ENCODE results near the gene SNHG17. TPM values are rescaled to one million over a fixed set of nuclear protein-coding genes. Genes with fewer than 3 reads are reported as not detected.
A peak's percentile ranks its signal among the peaks of the same experiment; 100 is the strongest.
"Not testable (repeated sequence)": the region's sequence is repeated elsewhere in the genome, so short reads cannot be mapped to it uniquely, and the experiment has no call there.

The SNHG17 gene
- total RNA-seq, result 10 to 100 TPM; 55.4 to 55.6 TPM

DNA sequence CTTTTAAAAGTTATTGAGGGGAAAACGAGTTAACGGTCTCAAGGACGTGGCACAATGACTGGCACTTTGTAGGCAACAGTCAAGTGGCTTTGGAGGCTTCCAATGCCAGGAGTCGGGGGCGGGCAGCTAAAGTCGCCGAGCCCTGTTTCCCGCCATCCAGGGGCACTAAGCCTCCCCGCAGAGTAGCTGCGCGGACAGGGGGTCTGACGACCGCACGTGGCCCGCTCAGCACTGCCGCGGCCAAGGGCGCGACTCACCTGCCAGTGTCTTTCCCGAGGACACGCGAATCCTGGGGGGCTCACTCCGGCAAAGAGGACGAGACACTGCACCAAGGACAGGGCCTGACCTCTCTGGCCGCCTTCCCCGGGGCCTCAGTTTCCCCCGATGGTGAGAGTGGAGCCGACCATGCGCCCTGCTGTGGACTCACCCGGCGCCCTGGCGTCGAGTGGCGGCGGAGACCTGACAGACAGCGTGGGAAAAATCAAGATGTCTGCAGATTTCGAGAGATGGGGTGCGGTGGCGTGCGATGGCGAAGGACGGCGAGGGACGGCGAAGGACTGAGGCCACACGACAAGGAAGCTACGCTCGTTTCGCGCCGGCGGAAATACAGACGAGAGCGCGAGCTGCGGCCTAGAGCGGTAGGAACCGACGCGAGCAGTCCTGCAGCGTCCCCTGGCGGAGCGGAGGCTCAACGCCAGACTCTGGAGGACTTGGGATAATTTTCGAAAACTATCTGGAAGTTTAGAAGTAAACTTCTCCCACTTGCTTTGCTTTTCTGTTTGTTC lies at the start of gene SNHG17:
TSS of gene SNHG17 (minus strand) at position 559 of the 785 bp plus-strand sequence.
- peak; percentile 92 for DNase-seq
- peak within 1 kb of the TSS; percentile 97 for H3K27ac Mint-ChIP-seq
- CTCF ChIA-PET, result interaction anchor here (0.8 to 5.6 kb wide), 16 partner anchors 9 to 243 kb away, joined by 3 to 141 read pairs (median 4); partner anchors contain the start of gene RALGAPB
- intact Hi-C loops (cut with micrococcal nuclease), result loop anchor here (1.0 kb wide), 2 partner anchors 11 to 37 kb away; partner anchors contain the start of gene RALGAPB
- no peaks in the 10 kb centered on the region for H3K9me3 Mint-ChIP-seq
- peaks cover 34% of the 10 kb centered on the region for H3K4me1 Mint-ChIP-seq (ENCODE audit: low read depth)
- POLR2A ChIA-PET, result interaction anchor here (0.6 to 4.1 kb wide), 8 partner anchors 10 to 408 kb away, joined by 3 to 100 read pairs (median 6); partner anchors contain the start of genes RALGAPB, RPRD1B and TTI1
- peaks cover 44% of the 10 kb centered on the region for H3K36me3 Mint-ChIP-seq
- peaks cover 6% of the 10 kb centered on the region for H3K27me3 Mint-ChIP-seq
- peak within 1 kb of the TSS; percentile 97 for H3K4me3 Mint-ChIP-seq

DNA sequence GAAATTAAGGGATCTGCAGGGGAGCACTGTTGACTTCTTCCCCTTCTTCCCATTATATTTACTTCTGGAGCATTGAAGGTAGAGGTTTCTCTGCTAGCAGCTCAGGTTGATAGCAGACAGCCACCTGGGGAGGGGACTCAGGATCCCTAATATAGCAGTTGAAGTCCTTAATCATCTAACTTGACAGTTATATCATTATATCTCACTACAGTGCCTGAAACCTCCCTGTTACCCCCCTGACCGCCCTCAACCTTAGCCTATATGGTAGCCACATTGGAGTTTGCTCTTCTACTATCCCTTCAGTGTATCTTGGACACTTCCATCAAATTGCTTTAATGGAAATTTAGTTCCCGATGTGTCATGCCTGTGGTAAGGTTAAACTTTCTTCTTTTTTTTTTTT lies 44.5 kb upstream of the SNHG17 start:
- Mint-ChIP-seq H3K4me1 (ENCODE audit: low read depth) (peaks cover 36% of the 10 kb centered on the region), H3K27me3 (no peaks in the 10 kb centered on the region), H3K4me3 (no peak overlapping the region), H3K27ac (no peak overlapping the region), H3K9me3 (no peaks in the 10 kb centered on the region), H3K36me3 (peaks cover 6% of the 10 kb centered on the region)
- no peak for DNase-seq
- ChIA-PET CTCF (interaction anchor here (1.1 kb wide), 1 partner anchor 33 kb away, joined by 4 read pairs; no protein-coding TSS in a partner anchor), POLR2A (no interaction called here)
- intact Hi-C loops (cut with micrococcal nuclease), result no loop called here

DNA sequence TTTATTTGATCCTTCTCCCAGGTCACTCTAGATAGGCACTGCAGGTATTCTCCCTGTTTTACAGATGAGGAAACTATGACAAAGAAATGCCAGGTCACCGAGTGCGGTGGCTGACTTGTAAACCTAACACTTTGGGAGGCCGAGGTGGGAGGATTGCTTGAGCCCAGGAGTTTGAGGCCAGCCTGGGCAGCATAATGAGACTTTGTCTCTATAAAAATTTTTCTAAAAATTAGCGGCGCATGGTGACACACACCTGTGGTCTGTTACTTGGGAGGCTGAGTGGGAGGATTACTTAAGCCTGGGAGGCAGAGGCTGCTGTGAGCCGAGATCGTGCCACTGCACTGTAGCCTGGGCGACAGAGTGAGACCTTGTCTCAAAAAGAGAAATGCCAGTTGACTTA lies 42.6 kb upstream of the SNHG17 start:
- CTCF ChIA-PET, result no interaction called here
- H3K36me3 Mint-ChIP-seq, result peaks cover 6% of the 10 kb centered on the region

DNA sequence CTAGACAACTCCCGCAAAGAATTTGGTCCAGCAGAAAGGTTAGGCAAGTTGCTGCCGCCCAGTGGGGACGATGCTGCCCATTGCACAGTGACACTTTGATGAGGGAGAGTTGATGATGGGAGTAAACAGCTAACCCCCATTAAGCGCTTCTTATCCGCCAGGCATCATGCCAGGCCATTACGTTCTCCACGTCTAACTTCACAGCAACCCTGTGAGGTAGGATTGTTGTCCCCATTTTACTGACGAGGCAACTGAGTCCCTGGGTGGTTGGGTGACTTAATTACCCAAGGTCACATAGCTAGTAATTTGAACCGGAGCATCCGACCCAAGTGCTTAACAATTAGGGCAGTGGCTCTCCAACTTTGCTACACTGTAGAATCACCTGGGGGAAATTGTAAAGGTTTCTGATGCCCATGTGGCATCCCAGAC lies 38.3 kb upstream of the SNHG17 start:
- Mint-ChIP-seq H3K4me1 (ENCODE audit: low read depth) (peaks cover 50% of the 10 kb centered on the region), H3K9me3 (no peaks in the 10 kb centered on the region), H3K36me3 (no peaks in the 10 kb centered on the region), H3K27me3 (no peaks in the 10 kb centered on the region), H3K4me3 (peak overlapping the region; percentile 84), H3K27ac (no peak overlapping the region)
- no peak for DNase-seq
- ChIA-PET POLR2A (interaction anchor here (1.0 to 2.1 kb wide), 3 partner anchors 27 to 61 kb away, joined by 3 to 13 read pairs (median 13); partner anchors contain the start of gene SNHG17), CTCF (interaction anchor here (0.7 to 7.1 kb wide), 8 partner anchors 13 to 117 kb away, joined by 3 to 68 read pairs (median 6); partner anchors contain the start of gene SNHG17)
- intact Hi-C loops (cut with micrococcal nuclease), result no loop called here

More for the DNA sequence above, 42.6 kb upstream of the SNHG17 start:
- intact Hi-C loops (cut with micrococcal nuclease), result no loop called here
- H3K27ac Mint-ChIP-seq, result no peak overlapping the region
- POLR2A ChIA-PET, result no interaction called here
- no peaks in the 10 kb centered on the region for H3K9me3 Mint-ChIP-seq
- H3K4me1 Mint-ChIP-seq (ENCODE audit: low read depth), result peaks cover 50% of the 10 kb centered on the region
- DNase-seq, result no peak
- H3K4me3 Mint-ChIP-seq, result no peak overlapping the region
- H3K27me3 Mint-ChIP-seq, result no peaks in the 10 kb centered on the region

DNA sequence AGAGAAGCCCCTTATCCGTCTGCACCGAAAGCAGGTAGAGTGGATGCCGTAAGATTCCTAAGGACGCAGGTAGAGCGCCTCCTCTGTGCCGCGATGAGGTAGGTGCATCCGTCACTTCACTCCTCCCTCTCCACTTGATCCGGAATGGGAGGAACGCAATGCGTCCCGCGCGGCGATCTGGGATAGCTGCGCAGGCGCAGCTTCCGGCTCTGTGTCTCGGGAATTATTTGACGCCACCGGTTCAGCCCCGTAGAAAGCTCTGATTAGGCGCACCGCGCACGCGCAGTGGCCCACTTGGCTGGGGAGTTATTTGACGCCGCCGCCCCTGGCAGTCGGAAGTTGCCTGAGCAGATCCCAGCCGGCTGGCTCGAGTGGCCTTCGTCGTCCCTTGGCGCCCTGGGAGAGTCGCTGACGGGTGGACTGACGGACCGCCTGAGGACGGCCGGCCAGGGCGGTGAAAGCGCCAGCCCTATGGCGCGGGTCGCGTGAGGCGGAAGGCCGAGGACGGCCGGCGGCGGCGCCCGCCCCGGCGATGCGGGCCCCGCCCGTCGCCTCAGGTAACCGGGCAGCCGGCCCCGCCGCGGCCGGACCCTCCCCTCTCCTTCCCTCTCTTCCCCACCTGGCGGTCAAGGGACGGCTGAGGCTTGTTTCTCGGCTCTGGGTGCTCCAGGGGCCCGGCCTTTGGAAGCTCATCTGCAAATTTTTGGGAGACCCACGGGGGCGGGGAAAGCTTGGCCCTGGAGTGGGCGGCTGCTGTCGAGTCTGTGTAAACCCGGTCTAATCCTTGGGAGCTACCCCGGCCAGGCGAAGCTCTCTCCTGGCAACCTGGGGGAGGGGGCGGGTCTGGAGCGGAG lies 37.6 kb upstream of the SNHG17 start, which contains the start of gene RALGAPB:
TSS of gene RALGAPB (plus strand) at position 331 of the 854 bp plus-strand sequence. CDS start 15,590 bp downstream, outside the sequence.
- intact Hi-C loops (cut with micrococcal nuclease), result loop anchor here (1.0 kb wide), 4 partner anchors 26 to 454 kb away; partner anchors contain the start of genes FAM83D, RPRD1B, SNHG17 and TTI1
- H3K36me3 Mint-ChIP-seq, result no peaks in the 10 kb centered on the region
- H3K4me3 Mint-ChIP-seq, result peak within 1 kb of the TSS; percentile 84
- no peaks in the 10 kb centered on the region for H3K27me3 Mint-ChIP-seq
- peak; percentile 99 for DNase-seq
- peak within 1 kb of the TSS; percentile 84 for H3K27ac Mint-ChIP-seq
- no peaks in the 10 kb centered on the region for H3K9me3 Mint-ChIP-seq
- CTCF ChIA-PET, result interaction anchor here (0.6 to 7.1 kb wide), 15 partner anchors 10 to 429 kb away, joined by 3 to 68 read pairs (median 3); partner anchors contain the start of gene SNHG17
- POLR2A ChIA-PET, result interaction anchor here (1.0 to 2.1 kb wide), 4 partner anchors 25 to 62 kb away, joined by 3 to 13 read pairs (median 8); partner anchors contain the start of gene SNHG17
- peaks cover 46% of the 10 kb centered on the region for H3K4me1 Mint-ChIP-seq (ENCODE audit: low read depth)

DNA sequence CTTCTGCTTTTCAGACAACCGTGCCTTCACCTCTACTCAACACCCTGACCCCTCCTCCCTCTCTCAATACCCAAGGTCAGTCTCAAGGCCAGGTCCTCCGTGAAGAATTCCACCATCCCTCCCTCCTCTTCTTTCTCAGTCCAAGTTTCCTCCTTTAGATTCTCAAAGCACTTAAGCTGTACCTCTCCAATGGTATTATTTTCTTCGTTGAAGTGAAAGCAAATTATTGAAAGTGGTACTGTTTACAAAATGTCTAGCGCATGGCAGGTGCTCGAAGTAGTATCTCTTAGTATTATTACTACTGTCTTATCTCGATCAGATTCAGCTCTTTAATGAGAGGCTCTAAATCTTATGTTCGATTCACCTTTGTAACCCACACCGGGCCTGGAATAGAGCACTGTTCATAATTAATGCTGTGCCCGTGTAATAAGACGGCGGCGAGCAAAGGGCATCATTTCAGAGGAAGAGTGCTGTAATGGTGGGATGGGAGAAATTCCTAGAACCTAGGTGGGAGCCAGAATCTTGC lies 36.9 kb upstream of the SNHG17 start:
- POLR2A ChIA-PET, result interaction anchor here (1.5 to 2.1 kb wide), 3 partner anchors 25 to 37 kb away, joined by 4 to 13 read pairs (median 13); partner anchors contain the start of gene SNHG17
- Mint-ChIP-seq H3K4me1 (ENCODE audit: low read depth) (peaks cover 39% of the 10 kb centered on the region), H3K36me3 (no peaks in the 10 kb centered on the region), H3K4me3 (peak overlapping the region; percentile 84), H3K27me3 (no peaks in the 10 kb centered on the region), H3K27ac (peak overlapping the region; percentile 84), H3K9me3 (no peaks in the 10 kb centered on the region)
- intact Hi-C loops (cut with micrococcal nuclease), result loop anchor here (1.0 kb wide), 4 partner anchors 26 to 454 kb away; partner anchors contain the start of genes FAM83D, RPRD1B, SNHG17 and TTI1
- CTCF ChIA-PET, result interaction anchor here (0.8 to 7.1 kb wide), 12 partner anchors 9 to 430 kb away, joined by 3 to 68 read pairs (median 4); partner anchors contain the start of gene SNHG17
- no peak for DNase-seq

DNA sequence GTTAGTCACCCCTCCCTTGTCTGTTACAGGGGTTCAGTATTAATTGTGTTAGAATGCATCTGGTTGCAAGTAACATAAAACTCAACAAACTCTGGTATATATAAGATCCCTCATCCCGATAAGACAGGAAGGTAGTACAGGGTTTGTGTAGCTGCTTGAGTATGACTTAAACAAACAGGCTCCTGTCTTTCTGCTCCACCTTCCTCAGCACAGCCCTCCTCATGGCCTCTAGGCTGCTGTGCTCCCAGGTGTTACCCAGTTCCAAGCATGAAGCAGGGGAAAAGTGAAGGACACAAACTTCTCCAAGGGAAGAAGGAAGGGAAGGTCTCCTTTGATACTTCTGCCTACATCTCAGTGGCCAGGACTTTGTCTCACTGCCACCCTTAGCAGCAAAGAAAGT lies 36.1 kb upstream of the SNHG17 start:
- Mint-ChIP-seq H3K27ac (no peak overlapping the region), H3K4me3 (no peak overlapping the region), H3K27me3 (no peaks in the 10 kb centered on the region), H3K36me3 (no peaks in the 10 kb centered on the region), H3K4me1 (ENCODE audit: low read depth) (peaks cover 36% of the 10 kb centered on the region), H3K9me3 (no peaks in the 10 kb centered on the region)
- CTCF ChIA-PET, result interaction anchor here (3.4 to 7.1 kb wide), 2 partner anchors 24 to 37 kb away, joined by 38 to 68 read pairs; partner anchors contain the start of gene SNHG17
- POLR2A ChIA-PET, result interaction anchor here (1.0 kb wide), 1 partner anchor 36 kb away, joined by 3 read pairs; the partner anchor contains the start of gene SNHG17
- intact Hi-C loops (cut with micrococcal nuclease), result no loop called here
- no peak for DNase-seq

DNA sequence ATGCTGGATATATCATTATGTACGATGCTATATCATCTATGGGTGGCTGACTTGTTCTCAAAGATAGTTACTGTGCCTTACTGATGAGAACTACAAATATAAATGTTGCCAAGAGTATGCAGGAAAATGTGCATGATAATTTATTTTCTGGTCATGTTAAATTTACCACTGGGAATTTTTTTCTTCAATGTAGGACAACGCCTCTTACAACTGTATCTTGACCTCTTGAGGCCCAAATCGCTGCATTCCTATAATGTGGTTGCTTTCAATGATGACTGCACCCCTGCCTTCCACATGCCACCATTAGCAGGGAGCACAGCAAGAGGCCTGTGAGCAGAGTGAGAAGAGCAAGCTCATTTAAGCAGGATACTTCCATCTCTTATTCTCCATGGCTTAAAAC lies 31.9 kb upstream of the SNHG17 start:
- H3K4me1 Mint-ChIP-seq (ENCODE audit: low read depth), result peaks cover 4% of the 10 kb centered on the region
- POLR2A ChIA-PET, result no interaction called here
- CTCF ChIA-PET, result interaction anchor here (1.5 kb wide), 1 partner anchor 22 kb away, joined by 3 read pairs; no protein-coding TSS in a partner anchor

DNA sequence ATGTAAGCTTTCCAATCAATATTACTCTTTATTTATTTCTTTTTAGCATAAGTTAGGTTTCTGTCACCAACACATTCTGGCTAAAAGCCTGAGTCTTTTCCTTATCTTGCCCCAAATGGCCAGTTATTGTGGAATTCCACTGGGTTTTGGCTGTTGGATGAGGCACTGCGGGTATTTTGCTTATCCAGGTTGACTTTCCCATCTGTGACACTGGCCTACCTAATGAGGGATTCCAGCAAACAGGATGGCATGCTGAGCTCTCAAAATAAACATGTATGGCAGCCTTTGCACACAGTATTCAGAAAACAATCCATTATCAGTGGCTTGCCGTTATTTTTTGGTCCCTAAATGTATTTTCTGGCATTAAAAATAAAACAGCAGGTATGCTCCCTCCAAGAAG lies 31.0 kb upstream of the SNHG17 start:
- ChIA-PET CTCF (no interaction called here), POLR2A (no interaction called here)
- intact Hi-C loops (cut with micrococcal nuclease), result no loop called here
- Mint-ChIP-seq H3K9me3 (no peaks in the 10 kb centered on the region), H3K4me3 (no peak overlapping the region), H3K4me1 (ENCODE audit: low read depth) (no peaks in the 10 kb centered on the region), H3K27me3 (no peaks in the 10 kb centered on the region), H3K27ac (no peak overlapping the region), H3K36me3 (no peaks in the 10 kb centered on the region)
- DNase-seq, result no peak

More for the DNA sequence above, 31.9 kb upstream of the SNHG17 start:
- Mint-ChIP-seq H3K9me3 (no peaks in the 10 kb centered on the region), H3K27ac (no peak overlapping the region), H3K36me3 (no peaks in the 10 kb centered on the region), H3K27me3 (no peaks in the 10 kb centered on the region), H3K4me3 (no peak overlapping the region)
- intact Hi-C loops (cut with micrococcal nuclease), result no loop called here
- DNase-seq, result no peak

DNA sequence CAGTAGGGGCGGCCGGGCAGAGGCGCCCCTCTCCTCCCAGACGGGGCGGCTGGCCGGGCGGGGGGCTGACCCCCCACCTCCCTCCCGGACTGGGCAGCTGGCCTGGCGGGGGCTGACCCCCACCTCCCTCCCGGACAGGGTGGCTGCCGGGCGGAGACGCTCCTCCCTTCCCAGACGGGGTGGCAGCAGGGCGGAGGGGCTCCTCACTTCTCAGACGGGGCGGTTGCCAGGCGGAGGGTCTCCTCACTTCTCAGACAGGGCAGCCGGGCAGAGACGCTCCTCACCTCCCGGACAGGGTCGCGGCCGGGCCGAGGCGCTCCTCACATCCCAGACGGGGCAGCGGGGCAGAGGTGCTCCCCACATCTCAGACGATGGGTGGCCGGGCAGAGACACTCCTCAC lies 26.4 kb upstream of the SNHG17 start:
- H3K27me3 Mint-ChIP-seq; H3K4me3 Mint-ChIP-seq; H3K4me1 Mint-ChIP-seq (ENCODE audit: low read depth); POLR2A ChIA-PET; H3K27ac Mint-ChIP-seq; intact Hi-C loops (cut with micrococcal nuclease); CTCF ChIA-PET; DNase-seq; H3K9me3 Mint-ChIP-seq; H3K36me3 Mint-ChIP-seq: not testable (repeated sequence)

DNA sequence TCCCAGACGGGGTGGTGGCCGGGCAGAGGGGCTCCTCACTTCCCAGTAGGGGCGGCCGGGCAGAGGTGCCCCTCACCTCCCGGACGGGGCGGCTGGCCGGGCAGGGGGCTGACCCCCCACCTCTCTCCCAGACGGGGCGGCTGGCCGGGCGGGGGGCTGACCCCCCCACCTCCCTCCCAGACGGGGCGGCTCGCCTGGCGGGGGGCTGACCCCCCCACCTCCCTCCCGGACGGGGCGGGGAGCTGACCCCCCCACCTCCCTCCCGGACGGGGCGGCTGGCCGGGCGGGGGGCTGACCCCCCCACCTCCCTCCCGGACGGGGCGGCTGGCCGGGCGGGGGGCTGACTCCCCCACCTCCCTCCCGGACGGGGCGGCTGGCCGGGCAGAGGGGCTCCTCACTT lies 26.0 kb upstream of the SNHG17 start:
- intact Hi-C loops (cut with micrococcal nuclease), result not testable (repeated sequence)

More for the DNA sequence above, 26.0 kb upstream of the SNHG17 start:
- H3K4me3 Mint-ChIP-seq; H3K27me3 Mint-ChIP-seq; H3K36me3 Mint-ChIP-seq; H3K9me3 Mint-ChIP-seq; DNase-seq; POLR2A ChIA-PET; CTCF ChIA-PET; H3K27ac Mint-ChIP-seq; H3K4me1 Mint-ChIP-seq (ENCODE audit: low read depth): not testable (repeated sequence)

Data from activated CD4-positive, alpha-beta memory T cell treated with anti-CD3 and anti-CD28 coated beads for 36 hours (primary cell).